T-helper 1 cell (primary cell): ENCODE data around the gene HAGH.

Source experiments
- DNase-seq, 5 donors: peaks; one replicate each; pipeline ENCODE4 v3.0.0-alpha.2; 2012 to 2020

Gene HAGH

DNA sequence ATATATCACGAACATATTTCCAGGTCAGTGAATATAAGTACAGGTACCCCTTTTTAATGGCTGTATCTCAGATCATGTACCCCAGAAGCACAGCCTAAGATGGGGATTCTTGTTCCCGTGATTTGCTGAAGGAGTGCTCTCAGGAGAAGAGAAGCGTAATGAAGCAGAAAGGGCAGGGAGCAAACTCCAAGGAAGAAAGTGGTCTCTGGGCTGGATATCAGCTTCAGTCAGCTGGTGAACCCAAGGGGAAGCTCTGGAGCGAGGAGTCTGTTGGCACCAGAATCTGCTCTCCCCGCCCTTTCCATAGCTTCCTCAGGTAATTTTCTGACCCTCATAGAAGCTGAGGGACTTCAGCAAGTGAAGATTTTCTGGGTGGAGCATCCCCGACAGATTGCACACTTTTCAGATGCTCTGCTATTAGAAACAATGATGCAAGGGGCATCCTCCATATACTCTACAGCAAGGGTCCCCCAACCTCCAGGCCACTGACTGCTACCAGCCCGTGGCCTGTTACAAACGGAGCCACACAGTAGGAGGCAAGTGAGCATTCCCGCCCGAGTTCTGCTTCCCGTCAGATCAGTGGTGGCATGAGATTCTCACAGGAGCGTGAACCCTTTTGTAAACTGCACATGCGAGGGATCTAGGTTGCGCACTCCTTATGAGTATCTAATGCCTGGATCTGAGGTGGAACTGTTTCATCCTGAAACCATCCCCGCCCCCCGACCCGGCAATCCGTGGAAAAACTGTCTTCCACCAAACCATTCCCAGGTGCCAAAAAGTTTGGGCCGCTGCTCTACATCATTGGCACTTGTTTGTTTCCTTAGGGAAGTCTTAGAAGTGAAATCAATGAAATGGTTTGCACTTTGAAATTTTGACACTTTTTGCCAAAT is 4.8 kb upstream of the HAGH start:
- no peak for DNase-seq

DNA sequence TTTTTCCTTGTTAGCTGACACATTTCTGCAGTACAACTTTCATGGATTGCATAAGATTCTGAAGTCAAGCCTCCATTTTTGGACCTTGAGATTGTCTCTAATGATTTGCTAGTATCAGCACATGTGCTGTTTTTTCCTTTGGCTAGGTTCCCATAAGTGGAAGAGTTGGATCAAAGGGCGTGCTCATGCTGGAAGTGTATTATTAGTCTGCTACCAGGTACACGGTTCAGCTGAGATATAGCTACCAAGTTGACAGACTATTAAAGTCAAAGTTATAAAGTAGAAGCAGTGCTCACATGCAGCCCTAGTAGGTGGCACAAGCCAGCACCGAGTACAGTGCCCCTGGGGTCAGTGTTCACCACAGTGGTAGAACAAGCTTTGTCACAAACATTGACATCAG is 3.6 kb upstream of the HAGH start:
- DNase-seq: no peak

DNA sequence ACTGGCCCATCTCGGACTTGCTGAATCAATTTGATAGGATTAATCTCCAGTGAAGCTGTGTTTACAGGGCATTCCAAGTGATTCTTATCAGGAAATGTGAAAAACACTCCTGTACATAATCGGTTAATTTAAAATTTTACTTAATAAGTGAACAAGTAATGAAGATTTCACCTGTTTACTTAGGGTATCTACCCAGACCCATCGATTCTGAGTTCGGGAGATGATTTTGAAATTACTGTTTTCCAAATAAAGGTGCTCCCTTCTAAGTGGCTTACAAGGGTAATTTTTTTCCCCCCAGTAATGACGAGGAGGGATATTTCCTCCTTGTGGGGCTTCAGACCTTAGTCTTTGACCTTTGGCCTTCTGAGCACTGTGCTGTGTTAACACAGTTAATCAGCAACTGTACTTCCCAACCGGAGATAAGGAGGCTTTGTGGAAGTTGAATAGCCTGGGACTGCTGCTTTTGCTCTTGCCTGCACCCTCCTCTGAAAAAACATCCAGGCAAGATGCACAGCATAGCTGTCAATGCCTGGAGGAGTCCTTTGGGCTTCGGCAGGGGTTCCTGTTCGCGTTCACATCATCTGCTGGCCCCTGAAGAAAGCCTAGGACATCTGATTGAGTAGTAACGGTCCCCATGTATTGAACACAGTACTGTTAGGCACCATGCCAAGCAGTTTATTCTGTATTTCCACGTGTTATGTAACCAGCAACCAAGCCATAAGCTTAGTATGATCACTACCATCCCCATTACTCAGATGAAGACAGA is 2.2 kb upstream of the HAGH start:
- DNase-seq: no peak

DNA sequence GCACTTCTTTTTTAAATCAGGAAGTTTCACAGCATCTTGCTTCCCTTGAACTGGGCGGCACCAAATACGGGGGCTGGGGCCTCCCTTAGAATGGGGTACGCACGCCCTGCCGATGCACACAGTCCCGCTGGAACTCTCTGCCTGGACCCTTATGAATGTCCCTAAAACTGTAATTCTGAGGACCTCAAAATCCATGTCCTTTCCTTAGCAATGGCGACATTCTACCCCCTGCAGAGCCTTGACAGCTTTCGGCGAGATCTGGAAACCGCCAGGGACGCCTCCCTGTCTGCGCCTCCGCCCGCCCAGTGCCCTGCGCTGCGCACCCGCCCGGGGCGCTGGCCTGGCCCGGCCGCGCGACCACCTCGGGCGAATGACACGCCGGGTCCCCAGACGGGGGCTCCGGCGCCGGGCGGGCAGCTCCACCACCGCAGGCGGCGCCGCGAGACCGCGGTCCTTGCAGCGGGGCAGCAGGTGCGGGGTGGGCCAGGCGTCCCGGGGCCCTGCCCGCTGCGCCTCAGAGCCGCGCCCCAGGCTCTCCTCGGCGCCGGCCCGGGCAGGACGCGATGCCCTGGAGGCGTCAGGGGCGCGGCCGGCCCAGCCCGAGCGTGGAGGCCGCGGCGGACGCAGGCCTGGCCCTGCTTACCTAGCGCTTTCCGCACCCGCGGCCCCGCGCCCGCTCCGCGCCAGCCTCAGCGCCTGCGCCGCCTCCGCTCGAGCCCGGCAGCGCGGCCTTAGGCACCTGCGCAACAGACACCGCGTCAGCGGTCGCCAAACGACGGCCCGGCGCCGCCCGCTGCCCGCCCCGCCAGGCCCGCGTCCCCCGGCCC is 548 bp downstream of the HAGH start:
- peak; percentile 60 to 75 (median 67) for DNase-seq

DNA sequence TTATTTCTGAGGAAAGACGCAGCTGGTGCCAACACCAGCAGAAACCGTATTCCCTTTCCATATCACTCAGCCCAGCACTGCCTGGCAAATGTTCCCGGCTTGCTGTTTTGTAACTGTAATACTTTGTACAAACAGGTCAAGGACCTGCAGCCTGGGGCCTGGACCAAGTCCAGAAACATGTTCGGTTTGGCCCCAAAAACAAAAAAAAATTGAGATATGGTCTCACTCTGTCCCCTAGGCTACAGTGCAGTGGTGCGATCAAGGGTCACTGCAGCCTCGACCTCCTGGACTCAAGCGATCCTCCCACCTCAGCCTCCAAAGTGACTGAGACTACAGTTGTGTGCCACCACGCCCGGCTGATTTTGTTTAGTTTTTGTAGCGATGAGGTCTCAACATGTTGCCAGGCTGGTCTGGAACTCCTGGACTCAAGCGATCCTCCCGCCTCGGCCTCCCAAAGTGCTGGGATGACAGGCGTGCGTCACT is 1.2 kb downstream of the HAGH start:
- no peak for DNase-seq

DNA sequence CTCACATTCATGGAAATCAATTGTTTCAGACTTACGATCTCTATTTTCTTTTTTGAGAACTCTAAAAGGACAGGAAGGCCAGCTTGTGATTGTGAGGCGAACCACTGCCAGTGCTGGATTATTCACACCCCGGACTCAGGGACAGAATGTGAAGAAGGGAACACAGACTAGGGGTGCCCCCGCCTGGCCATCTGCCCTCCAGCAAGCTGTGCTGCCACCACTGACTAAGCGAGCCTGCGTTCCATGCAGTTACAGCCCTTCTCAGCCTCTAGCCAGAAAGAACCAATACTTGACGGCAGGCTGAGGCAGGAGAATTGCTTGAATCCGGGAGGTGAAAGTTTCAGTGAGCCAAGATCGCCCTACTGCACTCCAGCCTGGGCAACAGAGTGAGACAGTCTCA is 2.8 kb downstream of the HAGH start:
- DNase-seq: no peak

DNA sequence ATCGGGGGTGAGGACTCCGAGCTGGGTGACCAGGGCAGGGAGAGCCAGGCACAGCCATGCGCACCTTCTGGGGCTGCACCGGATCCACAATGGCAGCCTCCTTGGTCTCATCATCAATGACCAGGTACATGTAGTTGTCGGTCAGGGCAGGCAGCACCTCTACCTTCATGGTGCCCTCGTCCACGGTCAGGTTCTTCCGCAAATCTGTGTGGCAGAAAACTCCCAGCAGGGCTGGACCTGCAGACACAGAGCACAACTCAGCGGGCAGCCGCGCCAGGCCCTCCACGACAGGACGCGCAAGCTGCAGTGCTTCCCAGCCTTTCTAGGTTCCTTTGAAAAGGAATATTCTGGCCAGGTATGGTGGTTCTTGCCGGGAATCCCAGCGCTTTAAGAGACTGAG is 3.8 kb downstream of the HAGH start:
- no peak for DNase-seq

DNA sequence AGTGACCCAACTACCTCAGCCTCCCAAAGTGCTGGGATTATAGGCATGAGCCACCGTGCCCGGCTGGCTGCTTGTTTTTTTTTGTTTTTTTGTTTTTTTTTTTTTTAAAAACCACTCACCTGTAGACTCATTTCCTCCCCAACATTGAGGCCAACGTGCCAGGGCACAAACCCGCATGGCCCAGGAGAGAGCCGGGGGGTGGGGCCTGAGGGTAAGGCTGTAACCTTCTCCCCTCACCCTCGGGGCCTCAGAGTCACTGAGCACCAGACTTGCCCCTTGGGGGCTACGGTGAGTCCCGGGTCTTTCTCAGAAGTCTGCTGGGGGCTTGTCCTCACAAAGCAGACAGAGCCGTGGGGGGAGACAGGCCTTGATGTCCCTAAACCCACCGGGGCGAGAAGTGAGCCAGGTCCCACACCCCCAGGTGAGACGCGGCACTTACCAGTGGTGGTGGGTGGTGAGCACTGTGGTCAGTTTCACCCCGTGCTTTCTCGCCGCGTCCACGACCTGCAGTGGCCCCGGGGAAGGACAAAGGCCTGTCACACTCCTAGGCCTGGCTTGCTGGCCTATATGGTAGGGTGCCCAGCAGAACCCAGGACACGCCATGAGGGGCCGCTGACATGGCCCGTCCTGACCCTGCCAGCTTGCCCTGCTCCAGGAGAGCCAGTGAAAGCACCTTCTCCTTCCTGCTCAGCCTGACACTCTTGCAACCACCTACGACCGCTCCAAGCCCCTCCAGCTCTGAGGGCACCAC is 4.6 kb downstream of the HAGH start:
- DNase-seq: no peak

DNA sequence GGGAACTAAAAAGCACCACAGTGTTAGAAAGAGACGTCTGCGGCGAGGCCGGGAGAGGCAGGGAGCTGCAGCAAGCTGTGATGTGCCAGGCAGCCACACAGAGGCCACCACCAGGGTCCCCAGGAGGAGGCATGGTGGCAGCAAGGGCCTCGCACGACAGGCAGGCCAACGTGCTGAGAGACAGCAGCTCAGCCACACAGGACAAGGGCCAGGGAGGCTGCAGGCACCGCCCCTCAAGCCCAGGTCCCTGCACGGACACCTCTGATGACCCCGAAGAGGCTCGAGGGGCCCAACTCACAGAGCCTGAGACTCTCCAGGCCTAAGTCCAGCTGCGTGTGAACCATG is 5.7 kb downstream of the HAGH start:
- DNase-seq: no peak

DNA sequence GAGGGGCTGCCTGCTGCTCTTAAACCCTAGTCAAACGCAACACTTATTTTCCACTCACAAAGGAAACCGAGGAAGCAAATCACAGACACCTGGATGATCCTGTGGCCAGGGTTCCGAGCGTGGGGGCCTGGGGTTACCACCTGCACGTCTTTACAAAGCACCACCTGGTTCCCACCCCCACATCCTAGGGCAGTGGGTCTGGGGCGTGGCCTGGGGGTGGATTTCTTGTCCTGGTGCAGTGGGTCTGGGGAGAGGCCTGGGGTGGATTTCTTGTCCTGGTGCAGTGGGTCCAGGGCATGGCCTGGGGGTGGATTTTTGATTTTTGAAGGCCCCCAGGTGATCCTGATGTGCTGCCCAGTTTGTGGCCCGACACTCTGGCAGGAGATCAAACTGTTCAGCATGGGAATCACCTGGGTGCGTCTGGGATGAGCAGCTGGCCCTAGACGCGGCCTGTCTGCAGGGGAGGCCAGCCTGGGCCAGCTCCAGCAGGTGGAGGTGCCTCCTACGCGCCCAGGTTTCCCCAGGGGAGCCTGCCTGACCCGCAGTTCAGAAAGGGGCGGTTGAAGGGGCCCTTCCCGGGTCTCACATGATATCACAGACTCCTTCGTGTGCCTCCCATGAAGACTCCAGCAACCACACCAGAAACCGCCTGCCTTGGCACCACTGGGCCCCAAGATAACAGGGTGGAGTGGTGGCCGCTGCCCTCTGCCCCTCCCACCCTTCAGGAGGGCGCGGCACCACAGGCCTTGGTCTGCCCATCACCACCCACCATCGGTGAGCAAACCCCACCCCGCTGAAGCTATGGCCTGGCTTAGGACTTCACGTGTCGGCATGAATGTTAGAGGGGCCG is 6.3 kb downstream of the HAGH start:
- no peak for DNase-seq

DNA sequence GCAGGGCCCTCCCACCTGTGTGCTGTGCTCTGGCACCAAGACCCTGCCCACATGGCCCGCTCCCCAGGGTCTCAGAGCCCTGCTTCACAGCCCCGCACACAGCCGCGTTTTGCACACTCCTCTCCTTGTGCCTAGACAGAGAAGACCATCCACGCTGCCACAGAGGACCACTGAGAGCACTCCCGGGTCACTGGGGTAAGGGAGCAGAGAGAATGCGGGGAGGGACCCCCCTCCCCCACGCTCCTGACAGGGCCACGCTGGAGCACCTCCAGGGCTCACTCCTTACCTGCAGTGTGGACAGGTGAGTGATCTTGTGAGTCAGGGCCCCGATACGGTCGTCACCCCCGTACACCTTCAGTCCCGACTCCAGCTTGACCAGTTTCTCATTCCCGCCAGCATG is 7.0 kb downstream of the HAGH start:
- no peak for DNase-seq

DNA sequence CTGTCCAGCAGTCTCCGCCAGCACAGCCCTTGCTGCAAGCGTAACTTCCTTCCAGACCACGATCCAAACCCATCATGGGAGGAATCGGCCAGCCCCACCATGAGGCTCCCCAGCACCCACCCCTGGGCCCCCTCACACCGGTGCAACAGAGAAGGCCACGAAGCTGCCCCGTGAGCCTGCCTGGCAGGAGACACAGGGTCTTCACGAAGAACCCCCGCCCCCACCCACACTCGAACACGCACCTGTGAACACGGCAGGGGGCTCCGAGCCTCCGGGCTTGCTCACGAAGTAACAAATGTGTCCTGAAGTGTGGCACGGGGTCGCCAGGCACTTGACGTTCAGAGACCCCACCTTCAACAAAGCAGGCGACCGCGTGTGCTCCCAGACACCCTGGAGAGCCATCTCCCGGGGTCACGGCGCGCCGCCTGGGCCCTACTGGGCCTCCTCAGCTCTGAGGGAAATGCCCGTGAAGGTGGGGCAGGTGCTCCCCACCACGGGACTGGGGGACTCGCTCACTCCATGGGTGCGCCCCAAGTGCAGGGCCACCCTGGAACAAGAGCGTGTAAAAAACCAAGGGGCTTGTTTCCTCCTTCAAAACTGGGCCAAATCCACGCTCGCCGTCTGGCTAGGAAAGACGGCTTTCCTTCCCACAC is 7.6 kb downstream of the HAGH start:
- no peak for DNase-seq

DNA sequence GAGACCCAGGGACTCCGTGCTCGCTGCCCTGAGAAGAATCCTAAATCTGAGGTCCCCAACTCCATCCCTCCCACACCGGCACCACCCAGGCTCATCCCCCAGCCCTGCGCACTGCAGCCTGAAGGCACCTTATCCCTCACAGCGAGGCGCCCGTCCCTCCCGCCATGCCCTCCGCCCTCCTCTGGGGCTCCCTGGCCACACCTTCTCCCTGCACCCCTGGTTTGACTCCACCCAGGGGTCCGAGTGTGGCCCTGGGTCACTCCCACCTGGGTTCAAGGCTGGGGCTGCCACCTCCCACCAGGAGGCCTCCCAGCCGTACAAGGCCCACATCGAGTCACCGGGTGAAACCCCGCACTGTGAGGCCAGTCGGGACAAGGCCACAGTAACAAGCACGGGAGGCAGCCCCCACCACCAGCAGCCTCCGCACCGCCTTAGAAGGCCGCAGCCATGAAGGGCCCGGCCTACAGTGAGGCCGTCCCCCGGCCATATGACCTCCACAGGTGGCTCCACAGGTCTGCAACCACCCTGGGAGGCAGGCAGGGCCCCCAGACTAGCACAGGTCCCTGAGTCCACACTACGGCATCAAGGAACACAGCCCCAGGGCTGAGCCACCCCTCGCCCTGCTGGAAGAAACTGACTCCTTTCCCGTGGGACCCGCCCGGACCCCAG is 8.3 kb downstream of the HAGH start:
- DNase-seq: no peak

DNA sequence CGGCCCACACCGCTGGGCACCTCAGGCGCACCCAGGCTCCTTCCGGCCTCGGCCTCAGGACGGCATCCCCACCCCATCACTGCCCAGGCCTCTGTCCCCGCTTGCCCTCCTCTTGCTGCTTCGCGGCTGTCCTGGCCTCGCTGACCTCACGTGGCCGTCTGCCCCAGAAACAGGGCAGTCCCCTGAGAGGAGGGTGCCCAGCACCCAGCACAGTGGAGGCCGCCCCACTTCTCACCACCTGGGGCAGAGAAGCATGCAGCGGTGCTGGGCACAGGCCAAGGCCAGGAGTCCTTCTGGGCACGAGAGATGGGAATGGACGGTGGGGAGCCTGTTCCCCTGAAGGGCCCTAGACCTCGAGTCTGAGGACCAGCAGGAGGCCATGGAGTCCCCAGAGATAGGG is 8.9 kb downstream of the HAGH start:
- DNase-seq: no peak

DNA sequence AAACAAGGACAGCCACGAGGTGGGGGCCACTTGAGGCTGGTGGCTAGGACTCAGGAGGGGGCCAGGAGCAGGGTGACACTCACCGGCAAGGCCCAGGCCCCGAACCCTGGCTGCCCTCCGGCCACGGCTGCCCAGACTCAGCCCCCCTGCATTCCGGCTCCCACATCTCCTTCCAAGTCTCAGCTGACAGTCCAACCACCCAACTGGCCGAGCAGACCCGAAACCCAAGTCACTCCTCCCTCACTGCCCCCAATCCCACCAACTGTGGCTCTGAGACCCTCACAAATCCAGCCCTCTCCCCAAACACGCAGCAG is 9.4 kb downstream of the HAGH start:
- DNase-seq: no peak

DNA sequence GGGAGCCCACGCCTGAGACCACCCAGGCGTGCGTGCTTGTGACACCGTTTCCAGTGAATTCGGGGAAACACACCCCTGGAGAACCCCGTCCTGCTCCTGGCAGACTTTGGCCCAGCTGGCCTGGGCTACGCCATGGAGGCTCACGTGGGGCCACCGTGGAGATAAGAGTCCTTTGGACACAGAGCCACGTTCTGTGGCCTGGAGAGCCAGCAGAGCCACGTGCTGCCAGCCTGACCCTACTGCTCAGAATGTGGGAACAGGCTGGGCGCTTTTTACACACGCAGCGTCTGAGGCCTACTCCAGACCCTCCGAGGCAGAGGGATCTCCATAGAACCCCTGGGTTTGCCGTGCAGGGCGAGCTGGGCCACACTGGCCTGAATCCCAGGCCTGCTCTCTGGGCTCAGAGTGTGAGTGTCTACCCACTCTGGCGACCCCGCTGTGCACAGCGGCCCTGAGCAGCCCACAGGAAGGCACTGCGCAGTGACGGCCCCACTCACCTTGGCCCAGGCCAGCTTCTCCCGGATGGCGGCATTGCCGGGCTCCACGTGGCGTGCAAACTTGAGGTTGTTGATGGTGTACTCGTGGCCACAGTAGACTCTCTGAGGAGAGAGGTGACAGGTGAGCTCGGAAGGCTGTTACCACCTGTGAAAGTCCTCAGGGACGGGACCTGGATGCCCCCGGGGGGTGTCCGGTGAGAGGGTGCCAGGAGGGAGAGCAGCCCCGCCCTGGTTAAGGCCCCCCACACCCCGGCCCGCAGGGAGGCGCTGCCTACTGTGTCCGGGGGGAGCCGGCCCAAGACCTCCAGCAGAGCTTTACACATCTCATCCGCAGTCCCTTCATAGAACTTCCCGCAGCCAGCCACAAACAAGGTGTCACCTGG is 10.0 kb downstream of the HAGH start:
- DNase-seq: no peak

DNA sequence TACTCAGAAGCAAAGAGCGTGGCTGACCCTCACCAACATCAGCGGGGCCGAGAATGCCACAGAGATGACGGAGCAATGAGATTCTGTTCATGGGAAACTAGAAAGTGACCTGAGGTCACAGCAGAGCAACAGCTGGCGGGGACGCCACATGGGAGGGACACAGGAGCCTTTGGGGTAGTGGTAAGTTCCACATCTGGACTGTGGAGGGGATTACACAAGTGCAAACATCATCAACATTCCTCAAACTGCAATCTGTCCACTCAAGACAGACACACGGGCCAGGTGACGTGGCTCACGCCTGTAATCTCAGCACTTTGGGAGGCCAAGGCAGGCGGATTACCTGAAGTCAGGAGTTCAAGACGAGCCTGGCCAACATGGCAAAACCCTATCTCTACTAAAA is 11.2 kb downstream of the HAGH start:
- DNase-seq: no peak

DNA sequence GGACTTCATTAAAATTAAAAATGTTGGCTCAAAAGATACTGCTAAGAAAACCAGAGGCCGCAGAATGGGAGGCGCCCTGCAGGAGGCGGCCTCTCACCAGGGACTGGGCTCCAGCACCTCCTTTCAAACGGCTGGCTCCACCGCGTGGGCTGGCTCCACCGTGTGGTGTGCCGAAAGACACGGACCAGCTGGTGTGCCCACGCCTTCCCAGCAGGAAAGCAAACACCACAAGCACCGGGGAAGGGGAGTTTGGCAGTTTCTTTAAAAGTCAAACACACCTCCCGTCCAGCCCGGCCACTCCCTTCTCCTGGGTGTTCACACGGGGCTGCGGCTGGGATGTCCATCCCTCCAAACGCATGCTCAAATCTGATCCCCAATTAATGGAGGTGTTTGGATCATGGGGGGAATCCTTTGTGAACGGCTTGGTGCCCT is 13.9 kb downstream of the HAGH start:
- DNase-seq: peak in 2 of 5 donors; percentile 29 to 43

DNA sequence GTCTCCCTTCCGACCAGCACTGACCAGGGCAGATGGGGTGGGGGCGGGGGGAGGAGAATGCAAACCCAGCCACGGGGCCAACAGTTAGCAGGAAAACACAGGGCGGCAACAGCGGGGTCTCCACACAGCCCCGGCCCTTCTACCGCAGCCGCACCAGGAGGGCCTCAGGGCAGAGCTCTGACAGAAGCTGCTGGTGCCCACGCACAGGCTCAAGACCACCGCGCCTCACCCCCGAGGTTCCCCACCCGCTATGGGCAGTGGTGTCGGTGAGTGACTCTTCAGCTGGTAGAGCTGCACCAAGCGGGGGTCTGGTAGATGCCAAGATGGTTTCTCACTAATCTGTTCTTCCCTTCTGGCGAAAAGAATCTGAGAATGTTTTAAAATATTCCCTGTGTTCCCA is 16.1 kb downstream of the HAGH start:
- DNase-seq: no peak

DNA sequence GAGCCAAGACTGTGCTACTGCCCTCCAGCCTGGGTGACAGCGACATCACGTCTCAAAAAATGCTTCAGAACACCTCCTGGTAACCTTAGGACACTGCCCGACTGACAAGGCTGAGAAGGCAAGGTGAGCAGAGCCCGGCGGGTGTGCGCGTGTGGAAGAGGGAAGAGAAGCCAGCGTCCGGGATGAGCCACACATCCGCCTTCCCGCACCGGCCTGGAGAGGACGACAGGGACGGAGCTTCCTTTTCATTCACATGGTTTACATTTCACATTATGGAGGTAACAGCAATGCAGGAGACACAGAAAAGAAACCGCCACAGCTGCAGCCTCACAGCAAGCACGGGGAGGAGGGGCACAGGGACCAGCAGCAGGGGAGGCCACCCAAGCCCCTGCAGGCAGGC is 16.5 kb downstream of the HAGH start:
- DNase-seq: no peak
